HCT116 (cell line): ENCODE data around the gene SORCS2. TPM values are rescaled to one million over a fixed set of nuclear protein-coding genes. Genes with fewer than 3 reads are reported as not detected.

Experiments used
- ATAC-seq: fragments of 200-7000 bp; cut with Tn5 transposase; 2 replicates; pipeline ENCODE4 v1.9.1; 2020; ENCODE audit warnings: mild to moderate bottlenecking, moderate library complexity
- BruUV-seq: library from RNA; stranded (reverse); fragments of 400-500 nt; replicated peaks from 2 replicates; lab custom pipeline; 2021; lab: Mats Ljungman, UMichigan
- CTCF ChIA-PET: fragments of 300-600 bp; sonication (Branson Sonifier 250); formaldehyde crosslinking; loops from one replicate; lab custom pipeline; 2021; ENCODE audit warnings: antibody characterized with exemption; lab: Charles Lee
- POLR2A ChIA-PET: fragments of 300-600, 350-600 bp; sonication (Branson Sonifier 250); formaldehyde crosslinking; loops from one replicate; lab custom pipeline; 2021; ENCODE audit warnings: antibody characterized with exemption; lab: Charles Lee
- RAD21 ChIA-PET, 2 experiments: fragments of 300-600 bp; sonication (Branson Sonifier 250); formaldehyde crosslinking; loops; one replicate each; lab custom pipeline; 2023; ENCODE audit warnings: low total read pairs in 2 of 2; ENCODE audit not compliant: uncharacterized antibody in 2 of 2, unreplicated experiment in 2 of 2, low non-redundant PET in 1 of 2; lab: Charles Lee
- DNase-seq: peaks from one replicate; pipeline ENCODE4 v3.0.0-alpha.2; 2010; ENCODE audit warnings: low read depth, low spot score
- H2AFZ ChIP-seq: fragments of 200-600 bp; shearing (Covaris generic), sonication (generic); 2 replicates; pipeline ENCODE4 v1.6.1; 2017; ENCODE audit warnings: low read depth, mixed run types, mixed read lengths, antibody characterized with exemption, low read length; ENCODE audit not compliant: poor library complexity, severe bottlenecking
- H3K27ac ChIP-seq: 2 replicates; pipeline ENCODE4 v1.5.1; 2012; ENCODE audit warnings: low read depth, low read length
- H3K27me3 ChIP-seq: fragments of 200-600 bp; sonication (generic); 2 replicates; pipeline ENCODE4 v1.6.1; 2016; ENCODE audit warnings: mixed run types, low read length, mixed read lengths; ENCODE audit not compliant: insufficient read depth
- H3K36me3 ChIP-seq, 2 experiments: fragments of 200-500 bp in 1 of 2; fragments of 200-600 bp in 1 of 2; sonication (Bioruptor generic) in 1 of 2; sonication (generic) in 1 of 2; 2 replicates each; pipeline versions ENCODE4 v1.5.1 to v1.6.1; 2014 to 2016; ENCODE audit warnings: low read length in 2 of 2, inconsistent platforms in 1 of 2, mixed read lengths in 1 of 2, mixed run types in 1 of 2; ENCODE audit not compliant: insufficient read depth in 2 of 2, control insufficient read depth in 1 of 2
- H3K4me1 ChIP-seq, 2 experiments: fragments of 200-600 bp in 1 of 2; sonication (generic) in 1 of 2; 2 replicates each; pipeline versions ENCODE4 v1.5.1 to v1.6.1; 2012 to 2017; ENCODE audit warnings: low read length in 2 of 2, inconsistent platforms in 1 of 2, mild to moderate bottlenecking in 1 of 2, mixed read lengths in 1 of 2, mixed run types in 1 of 2, moderate library complexity in 1 of 2; ENCODE audit not compliant: insufficient read depth in 2 of 2, control insufficient read depth in 1 of 2
- H3K4me2 ChIP-seq: fragments of 200-600 bp; sonication (generic); 2 replicates; pipeline ENCODE4 v1.6.1; 2017; ENCODE audit warnings: mixed run types, low read length, mixed read lengths
- H3K4me3 ChIP-seq, 2 experiments: fragments of 200-600 bp in 1 of 2; sonication (generic) in 1 of 2; replicated peaks in 1 of 2; 2 replicates each; pipeline ENCODE4 v1.5.1; 2011 to 2016; ENCODE audit warnings: low read length in 2 of 2, control low read depth in 1 of 2, low read depth in 1 of 2, mild to moderate bottlenecking in 1 of 2, mixed read lengths in 1 of 2, mixed run types in 1 of 2
- H3K79me2 ChIP-seq: fragments of 200-600 bp; sonication (generic); 2 replicates; pipeline ENCODE4 v1.6.1; 2017; ENCODE audit warnings: mild to moderate bottlenecking, mixed run types, low read length, moderate library complexity, mixed read lengths; ENCODE audit not compliant: insufficient read depth
- H3K9ac ChIP-seq: fragments of 200-600 bp; sonication (generic); 2 replicates; pipeline ENCODE4 v1.6.1; 2016; ENCODE audit warnings: low read length, mixed read lengths
- H3K9me2 ChIP-seq: fragments of 200-600 bp; sonication (generic), shearing (Covaris generic); 2 replicates; pipeline ENCODE4 v1.6.1; 2017; ENCODE audit warnings: mixed run types, mild to moderate bottlenecking, moderate library complexity; ENCODE audit not compliant: insufficient read depth
- H3K9me3 ChIP-seq, 2 experiments: fragments of 200-500 bp in 1 of 2; fragments of 200-600 bp in 1 of 2; sonication (Bioruptor generic) in 1 of 2; sonication (generic) in 1 of 2; 2 replicates each; pipeline ENCODE4 v1.6.1; 2014 to 2017; ENCODE audit warnings: low read length in 2 of 2, mixed read lengths in 2 of 2, inconsistent platforms in 1 of 2, low read depth in 1 of 2, mild to moderate bottlenecking in 1 of 2, mixed run types in 1 of 2, moderate library complexity in 1 of 2; ENCODE audit not compliant: control insufficient read depth in 1 of 2, insufficient read depth in 1 of 2
- H4K20me1 ChIP-seq: fragments of 200-600 bp; sonication (generic), shearing (Covaris generic); 2 replicates; pipeline ENCODE4 v1.6.1; 2017; ENCODE audit warnings: mixed run types, mild to moderate bottlenecking, moderate library complexity; ENCODE audit not compliant: insufficient read depth
- CEBPB ChIP-seq: IDR thresholded peaks from 2 replicates; pipeline ENCODE4 v1.6.1; 2012; ENCODE audit warnings: low read depth
- ELF1 ChIP-seq: IDR thresholded peaks from 2 replicates; pipeline ENCODE4 v1.6.1; 2012; ENCODE audit warnings: low read depth, borderline replicate concordance
- EZH2phosphoT487 ChIP-seq: fragments of 200-600 bp; IDR thresholded peaks from 2 replicates; pipeline ENCODE4 v1.6.1; 2018; ENCODE audit warnings: antibody characterized with exemption, borderline replicate concordance
- JUND ChIP-seq: IDR thresholded peaks from 2 replicates; pipeline ENCODE4 v1.6.1; 2012
- RAD21 ChIP-seq: IDR thresholded peaks from 2 replicates; pipeline ENCODE4 v1.6.1; 2012; ENCODE audit warnings: low read depth, mild to moderate bottlenecking
- SIN3A ChIP-seq: IDR thresholded peaks from 2 replicates; pipeline ENCODE4 v1.6.1; 2012; ENCODE audit warnings: low read depth
- SRF ChIP-seq: IDR thresholded peaks from 2 replicates; pipeline ENCODE4 v1.6.1; 2012; ENCODE audit warnings: low read depth
- ZBTB33 ChIP-seq: IDR thresholded peaks from 2 replicates; pipeline ENCODE4 v1.6.1; 2011; ENCODE audit warnings: mild to moderate bottlenecking, low read length, moderate library complexity; ENCODE audit not compliant: insufficient replicate concordance; ENCODE audit errors: extremely low read depth
- ZNF274 ChIP-seq: fragments of 200-500 bp; sonication (Bioruptor generic); IDR thresholded peaks from 2 replicates; pipeline ENCODE4 v1.6.1; 2014; ENCODE audit warnings: mild to moderate bottlenecking, low read depth, low read length, inconsistent platforms
- intact Hi-C: fragments of 100-400 bp; cut with micrococcal nuclease; formaldehyde crosslinking; loops from 2 replicates; pipeline ENCODE4 v1.10.0; 2022
- total RNA-seq: library from RNA; stranded (reverse); gene quantifications from one replicate; pipeline ENCODE4 v1.2.1, GENCODE V29; 2021; ENCODE audit not compliant: unreplicated experiment

SORCS2 gene
- total RNA-seq, 1 experiment from 2014 or later = 0.37 TPM

- Histone ChIP-seq H3K9me3 (no peaks in the 10 kb centered on the region), H3K4me2 (no peak overlapping the region), H3K27me3 (0 out of 2 replicates have a peak, but pooled peaks cover 3% of the 10 kb centered on the region), H2AFZ (no peak overlapping the region), H4K20me1 (no peaks in the 10 kb centered on the region), H3K4me1 (no peaks in the 10 kb centered on the region), H3K9me2 (no peaks in the 10 kb centered on the region), H3K9ac (no peak overlapping the region), H3K27ac (no peak overlapping the region), H3K36me3 (no peaks in the 10 kb centered on the region)
- RAD21 ChIA-PET = no interaction called here
- no peak for ATAC-seq
- no TSS peak for BruUV-seq
- CTCF ChIA-PET = no interaction called here
- intact Hi-C loops = no loop called here
- TF ChIP-seq EZH2phosphoT487 (no peak), ZNF274 (no peak), SRF (no peak), SIN3A (no peak), ZBTB33 (no peak), JUND (no peak), CEBPB (no peak), ELF1 (no peak)
- TF ChIP-seq, all 23 proteins: peak for 0
- H3K4me3 ChIP-seq = no peak overlapping the region
- POLR2A ChIA-PET = no interaction called here
- no peak for DNase-seq
- H3K79me2 ChIP-seq = no peaks in the 10 kb centered on the region
Observed at GRCh38 chr4:7387925-7388324, 195.6 kb downstream of the SORCS2 start.

GRCh38 chr4:7388627-7389026 lies 196.3 kb downstream of the SORCS2 start:
- TF ChIP-seq ZNF274 (no peak), RAD21 (no peak)
- no peaks in the 10 kb centered on the region for H3K9me2 ChIP-seq
- POLR2A ChIA-PET = no interaction called here
- no peak for ATAC-seq
- H3K36me3 ChIP-seq = no peaks in the 10 kb centered on the region
- H3K9me3 ChIP-seq = no peaks in the 10 kb centered on the region
- BruUV-seq = no TSS peak
- H3K79me2 ChIP-seq = no peaks in the 10 kb centered on the region
- no peak overlapping the region for H3K9ac ChIP-seq
- no peak overlapping the region for H3K4me2 ChIP-seq
- DNase-seq = no peak
- no peak overlapping the region for H3K4me3 ChIP-seq
- no peaks in the 10 kb centered on the region for H3K4me1 ChIP-seq
- CTCF ChIA-PET = no interaction called here
- intact Hi-C loops = no loop called here
- 0 out of 2 replicates have a peak, but pooled peaks cover 7% of the 10 kb centered on the region for H3K27me3 ChIP-seq
- no peak overlapping the region for H3K27ac ChIP-seq
- H4K20me1 ChIP-seq = no peaks in the 10 kb centered on the region
- RAD21 ChIA-PET = no interaction called here
- no peak overlapping the region for H2AFZ ChIP-seq
